Stimulated activated naive CD8-positive, alpha-beta T cell treated with anti-CD3 and anti-CD28 coated beads, Interleukin-15, amount 100 ng/mL, for 72 hours (primary cell): ENCODE data around the gene TTC28.

Experiments used
- ATAC-seq: fragments of 150-1000 bp; cut with Tn5 transposase; 2 replicates; pipeline ENCODE4 v1.10.0; 2021; ENCODE audit warnings: mild to moderate bottlenecking, moderate library complexity
- DNase-seq, 2 donors: peaks; one replicate each; pipeline ENCODE4 v3.0.0; 2021 to 2022
- H3K27ac Mint-ChIP-seq, 2 donors: one replicate each; pipeline ENCODE4 v1.8.0; 2022; ENCODE audit warnings: mild to moderate bottlenecking in 2 of 2, mixed read lengths in 2 of 2, moderate library complexity in 2 of 2
- H3K27me3 Mint-ChIP-seq: one replicate; pipeline ENCODE4 v1.8.0; 2022; ENCODE audit warnings: mixed read lengths
- H3K4me1 Mint-ChIP-seq: one replicate; pipeline ENCODE4 v1.8.0; 2022; ENCODE audit warnings: mild to moderate bottlenecking, mixed read lengths
- H3K4me3 Mint-ChIP-seq, 2 donors: one replicate each; pipeline ENCODE4 v1.8.0; 2022; ENCODE audit warnings: mild to moderate bottlenecking in 2 of 2, mixed read lengths in 2 of 2, moderate library complexity in 1 of 2
- H3K9me3 Mint-ChIP-seq, 2 donors: one replicate each; pipeline ENCODE4 v1.8.0; 2022; ENCODE audit warnings: mixed read lengths in 2 of 2

Gene TTC28

GRCh38 chr22:27947448-27947847 is 732.2 kb downstream of the TTC28 start:
- Mint-ChIP-seq H3K4me3 (no peak overlapping the region), H3K9me3 (no peaks in the 10 kb centered on the region), H3K27me3 (no peaks in the 10 kb centered on the region), H3K4me1 (no peaks in the 10 kb centered on the region), H3K27ac (no peak overlapping the region)
- ATAC-seq (no peak), DNase-seq (no peak)

- H3K4me3 Mint-ChIP-seq = no peak overlapping the region
- no peaks in the 10 kb centered on the region for H3K9me3 Mint-ChIP-seq
- no peak for DNase-seq
- ATAC-seq = no peak
- H3K27me3 Mint-ChIP-seq = no peaks in the 10 kb centered on the region
- no peak overlapping the region for H3K27ac Mint-ChIP-seq
- no peaks in the 10 kb centered on the region for H3K4me1 Mint-ChIP-seq
These were observed 738.5 kb downstream of the TTC28 start for GRCh38 chr22:27941143-27941542.

GRCh38 chr22:27937453-27937852 is 742.2 kb downstream of the TTC28 start:
- no peak overlapping the region for H3K4me3 Mint-ChIP-seq
- H3K4me1 Mint-ChIP-seq = no peaks in the 10 kb centered on the region
- ATAC-seq (no peak), DNase-seq (no peak)
- H3K27me3 Mint-ChIP-seq = no peaks in the 10 kb centered on the region
- H3K27ac Mint-ChIP-seq = no peak overlapping the region
- no peaks in the 10 kb centered on the region for H3K9me3 Mint-ChIP-seq

GRCh38 chr22:27935897-27936296 is 743.7 kb downstream of the TTC28 start:
- Mint-ChIP-seq H3K27ac (no peak overlapping the region), H3K27me3 (no peaks in the 10 kb centered on the region), H3K9me3 (no peaks in the 10 kb centered on the region), H3K4me1 (no peaks in the 10 kb centered on the region), H3K4me3 (no peak overlapping the region)
- no peak for DNase-seq
- ATAC-seq = no peak

- H3K4me3 Mint-ChIP-seq = no peak overlapping the region
- DNase-seq = no peak
- no peak overlapping the region for H3K27ac Mint-ChIP-seq
- no peaks in the 10 kb centered on the region for H3K4me1 Mint-ChIP-seq
- H3K9me3 Mint-ChIP-seq = no peaks in the 10 kb centered on the region
- ATAC-seq = no peak
- H3K27me3 Mint-ChIP-seq = no peaks in the 10 kb centered on the region
These were observed 745.6 kb downstream of the TTC28 start for GRCh38 chr22:27934069-27934468.

- ATAC-seq = no peak
- Mint-ChIP-seq H3K27ac (no peak overlapping the region), H3K4me3 (no peak overlapping the region), H3K4me1 (no peaks in the 10 kb centered on the region), H3K27me3 (no peaks in the 10 kb centered on the region), H3K9me3 (no peaks in the 10 kb centered on the region)
- no peak for DNase-seq
These were observed 746.3 kb downstream of the TTC28 start for GRCh38 chr22:27933186-27933983.

GRCh38 chr22:27930331-27931060 is 749.1 kb downstream of the TTC28 start:
- no peak for DNase-seq
- Mint-ChIP-seq H3K27ac (no peak overlapping the region), H3K27me3 (no peaks in the 10 kb centered on the region), H3K4me1 (peaks cover 8% of the 10 kb centered on the region), H3K9me3 (no peaks in the 10 kb centered on the region), H3K4me3 (no peak overlapping the region)
- no peak for ATAC-seq
